ENCODE measurements around the gene PPP1R7.

The PPP1R7 gene

DNA sequence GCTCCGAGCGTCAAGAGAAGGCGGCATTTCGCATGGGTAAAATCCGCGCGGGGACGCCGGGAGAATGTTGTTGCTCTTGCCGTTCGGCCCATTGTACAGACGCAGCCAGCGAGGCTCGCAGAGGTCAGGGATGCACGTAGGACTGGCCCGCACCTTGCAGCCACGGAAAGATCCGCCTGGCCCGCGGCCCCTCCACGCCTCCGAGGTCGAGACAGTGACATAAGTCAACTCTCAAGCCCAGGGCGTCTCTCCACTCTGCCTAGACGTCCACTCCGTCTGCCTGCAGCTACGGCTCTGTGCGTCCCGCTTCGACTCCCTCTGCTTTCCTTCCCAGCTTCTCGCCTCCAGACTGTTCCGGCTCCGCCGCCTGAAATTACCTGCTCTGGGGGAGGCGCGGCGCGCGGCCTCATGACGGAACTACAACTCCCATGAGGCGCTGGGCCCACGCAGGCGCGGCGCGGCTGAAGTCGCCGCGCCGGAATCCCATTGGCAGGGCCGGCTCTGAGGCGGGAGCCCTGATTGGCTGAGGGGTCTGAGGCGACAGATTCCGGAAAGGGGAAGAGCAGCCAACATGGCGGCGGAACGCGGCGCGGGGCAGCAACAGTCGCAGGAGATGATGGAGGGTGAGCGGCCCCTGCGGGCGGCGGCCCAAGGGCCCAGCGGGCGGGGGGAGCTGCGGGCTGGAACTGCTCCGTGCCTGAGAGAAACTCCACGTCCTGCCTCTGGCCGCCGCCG, at the start of gene PPP1R7 (continued):
- TF ChIP-seq, protein P1, sequence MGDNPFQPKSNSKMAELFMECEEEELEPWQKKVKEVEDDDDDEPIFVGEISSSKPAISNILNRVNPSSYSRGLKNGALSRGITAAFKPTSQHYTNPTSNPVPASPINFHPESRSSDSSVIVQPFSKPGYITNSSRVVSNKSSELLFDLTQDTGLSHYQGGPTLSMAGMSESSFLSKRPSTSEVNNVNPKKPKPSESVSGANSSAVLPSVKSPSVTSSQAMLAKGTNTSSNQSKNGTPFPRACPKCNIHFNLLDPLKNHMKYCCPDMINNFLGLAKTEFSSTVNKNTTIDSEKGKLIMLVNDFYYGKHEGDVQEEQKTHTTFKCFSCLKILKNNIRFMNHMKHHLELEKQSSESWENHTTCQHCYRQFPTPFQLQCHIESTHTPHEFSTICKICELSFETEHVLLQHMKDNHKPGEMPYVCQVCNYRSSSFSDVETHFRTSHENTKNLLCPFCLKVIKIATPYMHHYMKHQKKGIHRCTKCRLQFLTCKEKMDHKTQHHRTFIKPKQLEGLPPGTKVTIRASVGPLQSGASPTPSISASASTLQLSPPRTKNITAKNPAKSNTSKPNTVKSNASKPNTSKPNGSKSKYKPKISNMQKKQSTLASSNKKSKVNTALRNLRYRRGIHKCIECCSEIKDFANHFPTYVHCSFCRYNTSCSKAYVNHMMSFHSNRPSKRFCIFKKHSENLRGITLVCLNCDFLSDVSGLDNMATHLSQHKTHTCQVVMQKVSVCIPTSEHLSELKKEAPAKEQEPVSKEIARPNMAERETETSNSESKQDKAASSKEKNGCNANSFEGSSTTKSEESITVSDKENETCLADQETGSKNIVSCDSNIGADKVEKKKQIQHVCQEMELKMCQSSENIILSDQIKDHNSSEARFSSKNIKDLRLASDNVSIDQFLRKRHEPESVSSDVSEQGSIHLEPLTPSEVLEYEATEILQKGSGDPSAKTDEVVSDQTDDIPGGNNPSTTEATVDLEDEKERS (tag by site-specific recombination; IDR thresholded peaks at IDR 0.05), result 0 out of 2 replicates have a peak, but pooled peaks have one; percentile 73
- no peak for TF ChIP-seq ZNF175 (tag by site-specific recombination; IDR thresholded peaks at IDR 0.05)
- TF ChIP-seq GLIS2 (tag by site-specific recombination; IDR thresholded peaks at IDR 0.05), result no peak; the same call in 1 of the 2 replicates
- TF ChIP-seq IKZF3 (tag by site-specific recombination; IDR thresholded peaks at IDR 0.05), result peak; percentile 93
- TF ChIP-seq YY2 (tag by site-specific recombination; IDR thresholded peaks at IDR 0.05), result peak; percentile 65; the same call in 1 of the 2 replicates
- TF ChIP-seq, protein P2, sequence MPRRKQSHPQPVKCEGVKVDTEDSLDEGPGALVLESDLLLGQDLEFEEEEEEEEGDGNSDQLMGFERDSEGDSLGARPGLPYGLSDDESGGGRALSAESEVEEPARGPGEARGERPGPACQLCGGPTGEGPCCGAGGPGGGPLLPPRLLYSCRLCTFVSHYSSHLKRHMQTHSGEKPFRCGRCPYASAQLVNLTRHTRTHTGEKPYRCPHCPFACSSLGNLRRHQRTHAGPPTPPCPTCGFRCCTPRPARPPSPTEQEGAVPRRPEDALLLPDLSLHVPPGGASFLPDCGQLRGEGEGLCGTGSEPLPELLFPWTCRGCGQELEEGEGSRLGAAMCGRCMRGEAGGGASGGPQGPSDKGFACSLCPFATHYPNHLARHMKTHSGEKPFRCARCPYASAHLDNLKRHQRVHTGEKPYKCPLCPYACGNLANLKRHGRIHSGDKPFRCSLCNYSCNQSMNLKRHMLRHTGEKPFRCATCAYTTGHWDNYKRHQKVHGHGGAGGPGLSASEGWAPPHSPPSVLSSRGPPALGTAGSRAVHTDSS (tag by site-specific recombination; IDR thresholded peaks at IDR 0.05), result no peak
- no peak for TF ChIP-seq ZNF473 (tag by site-specific recombination; IDR thresholded peaks at IDR 0.05)
- no peak for TF ChIP-seq ZNF791 (tag by site-specific recombination; IDR thresholded peaks at IDR 0.05)
- no peak for TF ChIP-seq ZNF830 (tag by site-specific recombination; IDR thresholded peaks at IDR 0.05; ENCODE audit: low read depth)
- 0 out of 2 replicates have a peak, but pooled peaks have one; percentile 62 for TF ChIP-seq ZNF239 (tag by site-specific recombination; IDR thresholded peaks at IDR 0.05)
- TF ChIP-seq ZNF391 (tag by site-specific recombination; IDR thresholded peaks at IDR 0.05; ENCODE audit: borderline replicate concordance, low read depth), result peak; percentile 79; the same call in 1 of the 2 replicates
- no peak for TF ChIP-seq ZNF529 (tag by site-specific recombination; IDR thresholded peaks at IDR 0.05; ENCODE audit: insufficient replicate concordance)
- TF ChIP-seq ZNF202 (tag by site-specific recombination; IDR thresholded peaks at IDR 0.05; ENCODE audit: borderline replicate concordance), result no peak
- peak; percentile 47; the same call in 1 of the 2 replicates for TF ChIP-seq ZNF610 (tag by site-specific recombination; IDR thresholded peaks at IDR 0.05; ENCODE audit: borderline replicate concordance)
- TF ChIP-seq ZNF114 (tag by site-specific recombination; IDR thresholded peaks at IDR 0.05), result no peak
- peak; percentile 93 for TF ChIP-seq ZBTB17 (tag by site-specific recombination; IDR thresholded peaks at IDR 0.05)
- no peak for TF ChIP-seq ZNF48 (tag by site-specific recombination; IDR thresholded peaks at IDR 0.05)
- TF ChIP-seq ZNF510 (tag by site-specific recombination; IDR thresholded peaks at IDR 0.05; ENCODE audit: insufficient replicate concordance), result no peak
- TF ChIP-seq, protein P3, sequence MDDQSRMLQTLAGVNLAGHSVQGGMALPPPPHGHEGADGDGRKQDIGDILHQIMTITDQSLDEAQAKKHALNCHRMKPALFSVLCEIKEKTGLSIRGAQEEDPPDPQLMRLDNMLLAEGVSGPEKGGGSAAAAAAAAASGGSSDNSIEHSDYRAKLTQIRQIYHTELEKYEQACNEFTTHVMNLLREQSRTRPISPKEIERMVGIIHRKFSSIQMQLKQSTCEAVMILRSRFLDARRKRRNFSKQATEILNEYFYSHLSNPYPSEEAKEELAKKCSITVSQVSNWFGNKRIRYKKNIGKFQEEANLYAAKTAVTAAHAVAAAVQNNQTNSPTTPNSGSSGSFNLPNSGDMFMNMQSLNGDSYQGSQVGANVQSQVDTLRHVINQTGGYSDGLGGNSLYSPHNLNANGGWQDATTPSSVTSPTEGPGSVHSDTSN (CRISPR knock-in tag; IDR thresholded peaks at IDR 0.05), result no peak
- TF ChIP-seq ZNF433 (tag by site-specific recombination; IDR thresholded peaks at IDR 0.05; ENCODE audit: low read depth), result no peak
- TF ChIP-seq, protein P4, sequence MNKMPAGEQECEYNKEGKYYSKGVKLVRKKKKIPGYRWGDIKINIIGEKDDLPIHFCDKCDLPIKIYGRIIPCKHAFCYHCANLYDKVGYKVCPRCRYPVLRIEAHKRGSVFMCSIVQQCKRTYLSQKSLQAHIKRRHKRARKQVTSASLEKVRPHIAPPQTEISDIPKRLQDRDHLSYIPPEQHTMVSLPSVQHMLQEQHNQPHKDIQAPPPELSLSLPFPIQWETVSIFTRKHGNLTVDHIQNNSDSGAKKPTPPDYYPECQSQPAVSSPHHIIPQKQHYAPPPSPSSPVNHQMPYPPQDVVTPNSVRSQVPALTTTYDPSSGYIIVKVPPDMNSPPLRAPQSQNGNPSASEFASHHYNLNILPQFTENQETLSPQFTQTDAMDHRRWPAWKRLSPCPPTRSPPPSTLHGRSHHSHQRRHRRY (tag by site-specific recombination; IDR thresholded peaks at IDR 0.05), result 0 out of 2 replicates have a peak, but pooled peaks have one; percentile 34
- TF ChIP-seq ZBTB8A (tag by site-specific recombination; IDR thresholded peaks at IDR 0.05), result no peak; the same call in none of the 2 replicates
- TF ChIP-seq, protein P5, sequence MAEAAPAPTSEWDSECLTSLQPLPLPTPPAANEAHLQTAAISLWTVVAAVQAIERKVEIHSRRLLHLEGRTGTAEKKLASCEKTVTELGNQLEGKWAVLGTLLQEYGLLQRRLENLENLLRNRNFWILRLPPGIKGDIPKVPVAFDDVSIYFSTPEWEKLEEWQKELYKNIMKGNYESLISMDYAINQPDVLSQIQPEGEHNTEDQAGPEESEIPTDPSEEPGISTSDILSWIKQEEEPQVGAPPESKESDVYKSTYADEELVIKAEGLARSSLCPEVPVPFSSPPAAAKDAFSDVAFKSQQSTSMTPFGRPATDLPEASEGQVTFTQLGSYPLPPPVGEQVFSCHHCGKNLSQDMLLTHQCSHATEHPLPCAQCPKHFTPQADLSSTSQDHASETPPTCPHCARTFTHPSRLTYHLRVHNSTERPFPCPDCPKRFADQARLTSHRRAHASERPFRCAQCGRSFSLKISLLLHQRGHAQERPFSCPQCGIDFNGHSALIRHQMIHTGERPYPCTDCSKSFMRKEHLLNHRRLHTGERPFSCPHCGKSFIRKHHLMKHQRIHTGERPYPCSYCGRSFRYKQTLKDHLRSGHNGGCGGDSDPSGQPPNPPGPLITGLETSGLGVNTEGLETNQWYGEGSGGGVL (tag by site-specific recombination; IDR thresholded peaks at IDR 0.05), result no peak
- peak; percentile 49; the same call in 1 of the 2 replicates for TF ChIP-seq ZFHX2 (tag by site-specific recombination; conservative IDR thresholded peaks at IDR 0.05)
- TF ChIP-seq ZNF157 (tag by site-specific recombination; IDR thresholded peaks at IDR 0.05), result no peak
- no peak for TF ChIP-seq ZNF354C (tag by site-specific recombination; IDR thresholded peaks at IDR 0.05; ENCODE audit: borderline replicate concordance, low read depth)
- no peak for TF ChIP-seq ZNF654 (tag by site-specific recombination; IDR thresholded peaks at IDR 0.05; ENCODE audit: low read depth)
- TF ChIP-seq OVOL3 (tag by site-specific recombination; IDR thresholded peaks at IDR 0.05), result no peak
- TF ChIP-seq FEZF1 (tag by site-specific recombination; IDR thresholded peaks at IDR 0.05), result no peak
- TF ChIP-seq HOXD13 (CRISPR knock-in tag; IDR thresholded peaks at IDR 0.05; ENCODE audit: borderline replicate concordance), result no peak
- no peak; the same call in 1 of the 2 replicates for TF ChIP-seq ZNF423 (tag by site-specific recombination; IDR thresholded peaks at IDR 0.05)
- TF ChIP-seq ZNF747 (tag by site-specific recombination; IDR thresholded peaks at IDR 0.05), result no peak
